HCT116 (cell line): ENCODE measurements around the gene KCNC4. TPM values are rescaled to one million over a fixed set of nuclear protein-coding genes. Genes with fewer than 3 reads are reported as not detected.

Experiments
- ATAC-seq: fragments of 200-7000 bp; cut with Tn5 transposase; 2 replicates; pipeline ENCODE4 v1.9.1; 2020; ENCODE audit warnings: mild to moderate bottlenecking, moderate library complexity
- BruUV-seq: library from RNA; stranded (reverse); fragments of 400-500 nt; replicated peaks from 2 replicates; lab custom pipeline; 2021; lab: Mats Ljungman, UMichigan
- CTCF ChIA-PET: fragments of 300-600 bp; sonication (Branson Sonifier 250); formaldehyde crosslinking; loops from one replicate; lab custom pipeline; 2021; ENCODE audit warnings: antibody characterized with exemption; lab: Charles Lee
- POLR2A ChIA-PET: fragments of 300-600, 350-600 bp; sonication (Branson Sonifier 250); formaldehyde crosslinking; loops from one replicate; lab custom pipeline; 2021; ENCODE audit warnings: antibody characterized with exemption; lab: Charles Lee
- RAD21 ChIA-PET, 2 experiments: fragments of 300-600 bp; sonication (Branson Sonifier 250); formaldehyde crosslinking; loops; one replicate each; lab custom pipeline; 2023; ENCODE audit warnings: low total read pairs in 2 of 2; ENCODE audit not compliant: uncharacterized antibody in 2 of 2, unreplicated experiment in 2 of 2, low non-redundant PET in 1 of 2; lab: Charles Lee
- DNase-seq: peaks from one replicate; pipeline ENCODE4 v3.0.0-alpha.2; 2010; ENCODE audit warnings: low read depth, low spot score
- H2AFZ ChIP-seq: fragments of 200-600 bp; shearing (Covaris generic), sonication (generic); 2 replicates; pipeline ENCODE4 v1.6.1; 2017; ENCODE audit warnings: low read depth, mixed run types, mixed read lengths, antibody characterized with exemption, low read length; ENCODE audit not compliant: poor library complexity, severe bottlenecking
- H3K27ac ChIP-seq: 2 replicates; pipeline ENCODE4 v1.5.1; 2012; ENCODE audit warnings: low read depth, low read length
- H3K27me3 ChIP-seq: fragments of 200-600 bp; sonication (generic); 2 replicates; pipeline ENCODE4 v1.6.1; 2016; ENCODE audit warnings: mixed run types, low read length, mixed read lengths; ENCODE audit not compliant: insufficient read depth
- H3K36me3 ChIP-seq, 2 experiments: fragments of 200-500 bp in 1 of 2; fragments of 200-600 bp in 1 of 2; sonication (Bioruptor generic) in 1 of 2; sonication (generic) in 1 of 2; 2 replicates each; pipeline versions ENCODE4 v1.5.1 to v1.6.1; 2014 to 2016; ENCODE audit warnings: low read length in 2 of 2, inconsistent platforms in 1 of 2, mixed read lengths in 1 of 2, mixed run types in 1 of 2; ENCODE audit not compliant: insufficient read depth in 2 of 2, control insufficient read depth in 1 of 2
- H3K4me1 ChIP-seq, 2 experiments: fragments of 200-600 bp in 1 of 2; sonication (generic) in 1 of 2; 2 replicates each; pipeline versions ENCODE4 v1.5.1 to v1.6.1; 2012 to 2017; ENCODE audit warnings: low read length in 2 of 2, inconsistent platforms in 1 of 2, mild to moderate bottlenecking in 1 of 2, mixed read lengths in 1 of 2, mixed run types in 1 of 2, moderate library complexity in 1 of 2; ENCODE audit not compliant: insufficient read depth in 2 of 2, control insufficient read depth in 1 of 2
- H3K4me2 ChIP-seq: fragments of 200-600 bp; sonication (generic); 2 replicates; pipeline ENCODE4 v1.6.1; 2017; ENCODE audit warnings: mixed run types, low read length, mixed read lengths
- H3K4me3 ChIP-seq, 2 experiments: fragments of 200-600 bp in 1 of 2; sonication (generic) in 1 of 2; replicated peaks in 1 of 2; 2 replicates each; pipeline ENCODE4 v1.5.1; 2011 to 2016; ENCODE audit warnings: low read length in 2 of 2, control low read depth in 1 of 2, low read depth in 1 of 2, mild to moderate bottlenecking in 1 of 2, mixed read lengths in 1 of 2, mixed run types in 1 of 2
- H3K79me2 ChIP-seq: fragments of 200-600 bp; sonication (generic); 2 replicates; pipeline ENCODE4 v1.6.1; 2017; ENCODE audit warnings: mild to moderate bottlenecking, mixed run types, low read length, moderate library complexity, mixed read lengths; ENCODE audit not compliant: insufficient read depth
- H3K9ac ChIP-seq: fragments of 200-600 bp; sonication (generic); 2 replicates; pipeline ENCODE4 v1.6.1; 2016; ENCODE audit warnings: low read length, mixed read lengths
- H3K9me2 ChIP-seq: fragments of 200-600 bp; sonication (generic), shearing (Covaris generic); 2 replicates; pipeline ENCODE4 v1.6.1; 2017; ENCODE audit warnings: mixed run types, mild to moderate bottlenecking, moderate library complexity; ENCODE audit not compliant: insufficient read depth
- H3K9me3 ChIP-seq, 2 experiments: fragments of 200-500 bp in 1 of 2; fragments of 200-600 bp in 1 of 2; sonication (Bioruptor generic) in 1 of 2; sonication (generic) in 1 of 2; 2 replicates each; pipeline ENCODE4 v1.6.1; 2014 to 2017; ENCODE audit warnings: low read length in 2 of 2, mixed read lengths in 2 of 2, inconsistent platforms in 1 of 2, low read depth in 1 of 2, mild to moderate bottlenecking in 1 of 2, mixed run types in 1 of 2, moderate library complexity in 1 of 2; ENCODE audit not compliant: control insufficient read depth in 1 of 2, insufficient read depth in 1 of 2
- H4K20me1 ChIP-seq: fragments of 200-600 bp; sonication (generic), shearing (Covaris generic); 2 replicates; pipeline ENCODE4 v1.6.1; 2017; ENCODE audit warnings: mixed run types, mild to moderate bottlenecking, moderate library complexity; ENCODE audit not compliant: insufficient read depth
- EGR1 ChIP-seq: IDR thresholded peaks from 2 replicates; pipeline ENCODE4 v1.6.1; 2012; ENCODE audit warnings: low read depth
- ELF1 ChIP-seq: IDR thresholded peaks from 2 replicates; pipeline ENCODE4 v1.6.1; 2012; ENCODE audit warnings: low read depth, borderline replicate concordance
- EZH2 ChIP-seq: fragments of 200-600 bp; sonication (generic); IDR thresholded peaks from 2 replicates; pipeline ENCODE4 v1.6.1; 2017; ENCODE audit warnings: antibody characterized with exemption, mixed run types
- EZH2phosphoT487 ChIP-seq: fragments of 200-600 bp; IDR thresholded peaks from 2 replicates; pipeline ENCODE4 v1.6.1; 2018; ENCODE audit warnings: antibody characterized with exemption, borderline replicate concordance
- FOSL1 ChIP-seq: IDR thresholded peaks from 2 replicates; pipeline ENCODE4 v1.6.1; 2012; ENCODE audit warnings: low read depth
- JUND ChIP-seq: IDR thresholded peaks from 2 replicates; pipeline ENCODE4 v1.6.1; 2012
- POLR2A ChIP-seq: IDR thresholded peaks from 2 replicates; pipeline ENCODE4 v1.7.0; 2011; ENCODE audit warnings: borderline replicate concordance; ENCODE audit not compliant: insufficient read depth, insufficient read length; ENCODE audit errors: extremely low read depth
- POLR2AphosphoS5 ChIP-seq: IDR thresholded peaks from 2 replicates; pipeline ENCODE4 v1.6.1; 2011; ENCODE audit warnings: mild to moderate bottlenecking, low read depth, low read length, moderate library complexity
- RAD21 ChIP-seq: IDR thresholded peaks from 2 replicates; pipeline ENCODE4 v1.6.1; 2012; ENCODE audit warnings: low read depth, mild to moderate bottlenecking
- SP1 ChIP-seq: IDR thresholded peaks from 2 replicates; pipeline ENCODE4 v1.6.1; 2012; ENCODE audit warnings: low read depth
- SRF ChIP-seq: IDR thresholded peaks from 2 replicates; pipeline ENCODE4 v1.6.1; 2012; ENCODE audit warnings: low read depth
- TCF7L2 ChIP-seq: IDR thresholded peaks from 2 replicates; pipeline ENCODE4 v1.7.0; 2011; ENCODE audit warnings: borderline replicate concordance, inconsistent platforms; ENCODE audit not compliant: insufficient read depth, insufficient read length; ENCODE audit errors: extremely low read depth
- YY1 ChIP-seq: IDR thresholded peaks from 2 replicates; pipeline ENCODE4 v1.6.1; 2011; ENCODE audit warnings: low read length, low read depth, moderate library complexity, mild to moderate bottlenecking; ENCODE audit not compliant: insufficient replicate concordance; ENCODE audit errors: extremely low read depth
- ZFX ChIP-seq: fragments of 450-650 bp; IDR thresholded peaks from 2 replicates; pipeline ENCODE4 v1.6.1; 2017
- ZNF274 ChIP-seq: fragments of 200-500 bp; sonication (Bioruptor generic); IDR thresholded peaks from 2 replicates; pipeline ENCODE4 v1.6.1; 2014; ENCODE audit warnings: mild to moderate bottlenecking, low read depth, low read length, inconsistent platforms
- intact Hi-C: fragments of 100-400 bp; cut with micrococcal nuclease; formaldehyde crosslinking; loops from 2 replicates; pipeline ENCODE4 v1.10.0; 2022
- total RNA-seq: library from RNA; stranded (reverse); gene quantifications from one replicate; pipeline ENCODE4 v1.2.1, GENCODE V29; 2021; ENCODE audit not compliant: unreplicated experiment
- TF ChIP-seq, protein P1 (sequence below): IDR thresholded peaks from 2 replicates; pipeline ENCODE4 v1.6.1; 2012
- TF ChIP-seq, protein P2 (sequence below): IDR thresholded peaks from 2 replicates; pipeline ENCODE4 v1.6.1; 2012
- TF ChIP-seq, protein P3 (sequence below): IDR thresholded peaks from 2 replicates; pipeline ENCODE4 v1.6.1; 2012; ENCODE audit warnings: low read depth
- TF ChIP-seq, protein P4 (sequence below), 3 experiments: fragments of 200-600 bp in 1 of 3; sonication (generic) in 1 of 3; IDR thresholded peaks in 2 of 3; conservative IDR thresholded peaks in 1 of 3; 2 replicates each; pipeline ENCODE4 v1.5.1; 2012 to 2017; ENCODE audit warnings: low read depth in 2 of 3, low read length in 2 of 3, antibody characterized with exemption in 1 of 3, borderline replicate concordance in 1 of 3, control low read depth in 1 of 3, mild to moderate bottlenecking in 1 of 3, mixed read lengths in 1 of 3, mixed run types in 1 of 3, moderate library complexity in 1 of 3; ENCODE audit not compliant: insufficient read depth in 1 of 3
- TF ChIP-seq, protein P5 (sequence below): IDR thresholded peaks from 2 replicates; pipeline ENCODE4 v1.6.1; 2011; ENCODE audit warnings: mild to moderate bottlenecking, low read length, moderate library complexity; ENCODE audit not compliant: insufficient replicate concordance; ENCODE audit errors: extremely low read depth

KCNC4 gene
- total RNA-seq, 1 experiment from 2014 or later: 13.0 TPM

DNA sequence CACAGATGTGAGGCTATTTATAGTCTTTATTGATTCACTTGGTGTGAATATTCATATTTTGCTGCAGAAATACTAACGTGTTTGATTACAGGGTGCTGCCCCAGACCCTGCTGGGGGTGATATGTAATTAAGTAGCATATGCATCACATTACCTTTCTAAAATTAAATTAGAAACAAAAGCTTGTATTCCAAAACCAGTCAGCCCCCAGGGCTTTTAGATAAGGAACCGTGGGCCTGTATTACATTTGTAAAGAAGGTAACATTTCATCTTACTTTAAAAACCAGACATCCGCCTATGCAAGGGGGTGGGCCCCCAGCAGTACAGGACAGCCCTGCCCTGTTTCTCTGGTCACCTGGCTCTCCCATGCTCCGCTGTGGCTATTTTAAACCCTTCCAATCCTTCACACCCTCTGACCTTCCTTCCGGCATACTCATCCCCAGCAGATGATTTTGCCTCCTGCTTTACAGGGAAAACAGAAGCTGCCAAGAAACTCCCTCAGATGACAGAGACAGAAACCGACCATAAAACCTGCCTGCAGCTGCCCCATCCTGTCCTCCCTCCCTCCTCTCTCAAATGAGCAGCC is 22.0 kb upstream of the KCNC4 start:
- intact Hi-C loops: no loop called here
- no peaks in the 10 kb centered on the region for H3K27me3 ChIP-seq
- POLR2A ChIA-PET: no interaction called here
- no peaks in the 10 kb centered on the region for H3K9me3 ChIP-seq
- H4K20me1 ChIP-seq: no peaks in the 10 kb centered on the region
- ATAC-seq (no peak), DNase-seq (no peak)
- no peak overlapping the region for H3K4me3 ChIP-seq
- no peaks in the 10 kb centered on the region for H3K79me2 ChIP-seq
- no peaks in the 10 kb centered on the region for H3K36me3 ChIP-seq
- no peak overlapping the region for H3K4me2 ChIP-seq
- TF ChIP-seq POLR2AphosphoS5: no peak
- TF ChIP-seq, protein P1, sequence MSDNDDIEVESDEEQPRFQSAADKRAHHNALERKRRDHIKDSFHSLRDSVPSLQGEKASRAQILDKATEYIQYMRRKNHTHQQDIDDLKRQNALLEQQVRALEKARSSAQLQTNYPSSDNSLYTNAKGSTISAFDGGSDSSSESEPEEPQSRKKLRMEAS: no peak
- TF ChIP-seq, protein P2, sequence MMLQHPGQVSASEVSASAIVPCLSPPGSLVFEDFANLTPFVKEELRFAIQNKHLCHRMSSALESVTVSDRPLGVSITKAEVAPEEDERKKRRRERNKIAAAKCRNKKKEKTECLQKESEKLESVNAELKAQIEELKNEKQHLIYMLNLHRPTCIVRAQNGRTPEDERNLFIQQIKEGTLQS: no peak
- TF ChIP-seq EGR1: no peak
- no peak for TF ChIP-seq SRF
- TF ChIP-seq EZH2phosphoT487: no peak
- TF ChIP-seq, protein P3, sequence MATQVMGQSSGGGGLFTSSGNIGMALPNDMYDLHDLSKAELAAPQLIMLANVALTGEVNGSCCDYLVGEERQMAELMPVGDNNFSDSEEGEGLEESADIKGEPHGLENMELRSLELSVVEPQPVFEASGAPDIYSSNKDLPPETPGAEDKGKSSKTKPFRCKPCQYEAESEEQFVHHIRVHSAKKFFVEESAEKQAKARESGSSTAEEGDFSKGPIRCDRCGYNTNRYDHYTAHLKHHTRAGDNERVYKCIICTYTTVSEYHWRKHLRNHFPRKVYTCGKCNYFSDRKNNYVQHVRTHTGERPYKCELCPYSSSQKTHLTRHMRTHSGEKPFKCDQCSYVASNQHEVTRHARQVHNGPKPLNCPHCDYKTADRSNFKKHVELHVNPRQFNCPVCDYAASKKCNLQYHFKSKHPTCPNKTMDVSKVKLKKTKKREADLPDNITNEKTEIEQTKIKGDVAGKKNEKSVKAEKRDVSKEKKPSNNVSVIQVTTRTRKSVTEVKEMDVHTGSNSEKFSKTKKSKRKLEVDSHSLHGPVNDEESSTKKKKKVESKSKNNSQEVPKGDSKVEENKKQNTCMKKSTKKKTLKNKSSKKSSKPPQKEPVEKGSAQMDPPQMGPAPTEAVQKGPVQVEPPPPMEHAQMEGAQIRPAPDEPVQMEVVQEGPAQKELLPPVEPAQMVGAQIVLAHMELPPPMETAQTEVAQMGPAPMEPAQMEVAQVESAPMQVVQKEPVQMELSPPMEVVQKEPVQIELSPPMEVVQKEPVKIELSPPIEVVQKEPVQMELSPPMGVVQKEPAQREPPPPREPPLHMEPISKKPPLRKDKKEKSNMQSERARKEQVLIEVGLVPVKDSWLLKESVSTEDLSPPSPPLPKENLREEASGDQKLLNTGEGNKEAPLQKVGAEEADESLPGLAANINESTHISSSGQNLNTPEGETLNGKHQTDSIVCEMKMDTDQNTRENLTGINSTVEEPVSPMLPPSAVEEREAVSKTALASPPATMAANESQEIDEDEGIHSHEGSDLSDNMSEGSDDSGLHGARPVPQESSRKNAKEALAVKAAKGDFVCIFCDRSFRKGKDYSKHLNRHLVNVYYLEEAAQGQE: no peak
- TF ChIP-seq TCF7L2: no peak
- no peak for TF ChIP-seq JUND
- TF ChIP-seq RAD21: no peak
- no peak for TF ChIP-seq FOSL1
- no peak for TF ChIP-seq ZFX
- no peak for TF ChIP-seq ELF1
- no peak for TF ChIP-seq YY1
- no peak for TF ChIP-seq ZNF274
- no peak for TF ChIP-seq EZH2
- no peak for TF ChIP-seq POLR2A
- TF ChIP-seq SP1: no peak
- TF ChIP-seq, protein P4, sequence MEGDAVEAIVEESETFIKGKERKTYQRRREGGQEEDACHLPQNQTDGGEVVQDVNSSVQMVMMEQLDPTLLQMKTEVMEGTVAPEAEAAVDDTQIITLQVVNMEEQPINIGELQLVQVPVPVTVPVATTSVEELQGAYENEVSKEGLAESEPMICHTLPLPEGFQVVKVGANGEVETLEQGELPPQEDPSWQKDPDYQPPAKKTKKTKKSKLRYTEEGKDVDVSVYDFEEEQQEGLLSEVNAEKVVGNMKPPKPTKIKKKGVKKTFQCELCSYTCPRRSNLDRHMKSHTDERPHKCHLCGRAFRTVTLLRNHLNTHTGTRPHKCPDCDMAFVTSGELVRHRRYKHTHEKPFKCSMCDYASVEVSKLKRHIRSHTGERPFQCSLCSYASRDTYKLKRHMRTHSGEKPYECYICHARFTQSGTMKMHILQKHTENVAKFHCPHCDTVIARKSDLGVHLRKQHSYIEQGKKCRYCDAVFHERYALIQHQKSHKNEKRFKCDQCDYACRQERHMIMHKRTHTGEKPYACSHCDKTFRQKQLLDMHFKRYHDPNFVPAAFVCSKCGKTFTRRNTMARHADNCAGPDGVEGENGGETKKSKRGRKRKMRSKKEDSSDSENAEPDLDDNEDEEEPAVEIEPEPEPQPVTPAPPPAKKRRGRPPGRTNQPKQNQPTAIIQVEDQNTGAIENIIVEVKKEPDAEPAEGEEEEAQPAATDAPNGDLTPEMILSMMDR (IDR thresholded peaks at IDR 0.05 in 2 of 3, conservative IDR thresholded peaks at IDR 0.05 in 1 of 3; ENCODE audit: borderline replicate concordance in 1 of 3, insufficient read depth in 1 of 3, low read depth in 2 of 3, low read length in 2 of 3): no peak
- TF ChIP-seq, protein P5, sequence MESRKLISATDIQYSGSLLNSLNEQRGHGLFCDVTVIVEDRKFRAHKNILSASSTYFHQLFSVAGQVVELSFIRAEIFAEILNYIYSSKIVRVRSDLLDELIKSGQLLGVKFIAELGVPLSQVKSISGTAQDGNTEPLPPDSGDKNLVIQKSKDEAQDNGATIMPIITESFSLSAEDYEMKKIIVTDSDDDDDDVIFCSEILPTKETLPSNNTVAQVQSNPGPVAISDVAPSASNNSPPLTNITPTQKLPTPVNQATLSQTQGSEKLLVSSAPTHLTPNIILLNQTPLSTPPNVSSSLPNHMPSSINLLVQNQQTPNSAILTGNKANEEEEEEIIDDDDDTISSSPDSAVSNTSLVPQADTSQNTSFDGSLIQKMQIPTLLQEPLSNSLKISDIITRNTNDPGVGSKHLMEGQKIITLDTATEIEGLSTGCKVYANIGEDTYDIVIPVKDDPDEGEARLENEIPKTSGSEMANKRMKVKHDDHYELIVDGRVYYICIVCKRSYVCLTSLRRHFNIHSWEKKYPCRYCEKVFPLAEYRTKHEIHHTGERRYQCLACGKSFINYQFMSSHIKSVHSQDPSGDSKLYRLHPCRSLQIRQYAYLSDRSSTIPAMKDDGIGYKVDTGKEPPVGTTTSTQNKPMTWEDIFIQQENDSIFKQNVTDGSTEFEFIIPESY: no peak
- H2AFZ ChIP-seq: no peak overlapping the region
- no TSS peak for BruUV-seq
- RAD21 ChIA-PET: no interaction called here
- H3K9ac ChIP-seq: no peak overlapping the region
- no peaks in the 10 kb centered on the region for H3K4me1 ChIP-seq
- H3K9me2 ChIP-seq: no peaks in the 10 kb centered on the region
- CTCF ChIA-PET: no interaction called here
- no peak overlapping the region for H3K27ac ChIP-seq
